C4-2B (cell line): Measurements from ENCODE around the gene ZNF385A.
A peak's percentile ranks its signal among the peaks of the same experiment; 100 is the strongest.

Experiments used
- H3K27ac ChIP-seq: fragments of 450-650 bp; 2 replicates; pipeline ENCODE4 v1.5.1; 2017
- ZFX ChIP-seq: fragments of 450-650 bp; IDR thresholded peaks from 2 replicates; pipeline ENCODE4 v1.6.1; 2017
- TF ChIP-seq, protein P1 (sequence below): fragments of 450-650 bp; conservative IDR thresholded peaks from 2 replicates; pipeline ENCODE4 v1.5.1; 2017; ENCODE audit warnings: mild to moderate bottlenecking

Gene ZNF385A

DNA sequence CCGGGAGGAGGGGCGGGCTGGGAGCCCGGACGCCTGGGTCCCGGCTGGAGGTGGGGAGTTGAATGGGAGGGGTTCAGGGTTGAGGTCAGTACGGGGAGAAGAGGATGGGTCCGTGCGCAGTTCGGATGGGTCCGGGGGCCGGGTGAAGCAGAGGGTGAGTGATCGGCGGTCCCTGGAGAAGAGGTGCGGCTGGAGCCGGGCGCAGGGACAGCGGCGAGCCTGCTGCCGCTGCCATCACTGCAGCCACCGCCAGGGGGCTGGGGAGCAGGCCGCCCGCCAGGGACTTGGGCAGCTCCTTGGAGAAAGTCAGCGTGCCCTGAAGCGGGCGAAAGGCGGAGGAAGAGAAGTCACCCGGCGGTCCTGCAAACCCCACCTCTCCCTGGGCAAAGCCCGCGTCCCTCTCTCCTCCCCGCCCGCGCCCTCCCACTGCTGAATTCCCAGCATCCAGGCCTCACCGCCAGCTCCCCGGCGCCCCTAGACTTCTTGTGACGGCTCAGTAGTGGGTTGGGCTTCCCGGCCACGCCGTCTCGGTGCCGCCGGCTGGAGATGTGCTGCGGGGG lies 14.3 kb downstream of the ZNF385A start:
- no peak for TF ChIP-seq ZFX
- TF ChIP-seq, protein P1, sequence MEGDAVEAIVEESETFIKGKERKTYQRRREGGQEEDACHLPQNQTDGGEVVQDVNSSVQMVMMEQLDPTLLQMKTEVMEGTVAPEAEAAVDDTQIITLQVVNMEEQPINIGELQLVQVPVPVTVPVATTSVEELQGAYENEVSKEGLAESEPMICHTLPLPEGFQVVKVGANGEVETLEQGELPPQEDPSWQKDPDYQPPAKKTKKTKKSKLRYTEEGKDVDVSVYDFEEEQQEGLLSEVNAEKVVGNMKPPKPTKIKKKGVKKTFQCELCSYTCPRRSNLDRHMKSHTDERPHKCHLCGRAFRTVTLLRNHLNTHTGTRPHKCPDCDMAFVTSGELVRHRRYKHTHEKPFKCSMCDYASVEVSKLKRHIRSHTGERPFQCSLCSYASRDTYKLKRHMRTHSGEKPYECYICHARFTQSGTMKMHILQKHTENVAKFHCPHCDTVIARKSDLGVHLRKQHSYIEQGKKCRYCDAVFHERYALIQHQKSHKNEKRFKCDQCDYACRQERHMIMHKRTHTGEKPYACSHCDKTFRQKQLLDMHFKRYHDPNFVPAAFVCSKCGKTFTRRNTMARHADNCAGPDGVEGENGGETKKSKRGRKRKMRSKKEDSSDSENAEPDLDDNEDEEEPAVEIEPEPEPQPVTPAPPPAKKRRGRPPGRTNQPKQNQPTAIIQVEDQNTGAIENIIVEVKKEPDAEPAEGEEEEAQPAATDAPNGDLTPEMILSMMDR, result peak; percentile 92
- H3K27ac ChIP-seq, result no peak overlapping the region

DNA sequence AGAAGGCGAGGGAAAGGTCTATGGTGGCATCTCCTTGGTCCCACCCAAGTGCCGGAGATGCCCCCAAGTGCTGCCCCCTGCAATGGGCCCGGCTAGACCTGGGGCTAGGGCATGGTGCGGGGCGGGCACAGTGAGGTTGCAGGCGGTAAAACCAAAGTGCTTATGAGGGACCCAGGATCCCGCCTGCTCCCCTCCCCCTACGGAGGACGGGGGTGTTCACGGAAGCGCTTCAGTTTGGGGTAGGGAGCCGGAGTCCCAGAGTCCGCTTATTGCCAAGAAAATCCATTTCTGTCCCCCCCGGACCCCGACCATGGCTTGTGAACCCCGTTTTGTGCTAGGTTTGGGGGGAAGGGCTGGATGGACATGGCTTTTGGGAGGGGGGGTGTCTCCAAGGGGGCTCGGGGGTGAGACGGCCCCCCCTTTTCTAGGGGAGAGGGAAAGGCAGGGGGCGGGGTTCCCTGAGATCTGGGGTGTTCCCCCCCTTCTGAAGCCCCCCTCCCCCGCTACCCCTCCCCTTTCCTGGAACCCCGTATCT lies 14.9 kb downstream of the ZNF385A start:
- no peak overlapping the region for H3K27ac ChIP-seq
- no peak for TF ChIP-seq ZFX
- TF ChIP-seq, protein P1, result no peak

DNA sequence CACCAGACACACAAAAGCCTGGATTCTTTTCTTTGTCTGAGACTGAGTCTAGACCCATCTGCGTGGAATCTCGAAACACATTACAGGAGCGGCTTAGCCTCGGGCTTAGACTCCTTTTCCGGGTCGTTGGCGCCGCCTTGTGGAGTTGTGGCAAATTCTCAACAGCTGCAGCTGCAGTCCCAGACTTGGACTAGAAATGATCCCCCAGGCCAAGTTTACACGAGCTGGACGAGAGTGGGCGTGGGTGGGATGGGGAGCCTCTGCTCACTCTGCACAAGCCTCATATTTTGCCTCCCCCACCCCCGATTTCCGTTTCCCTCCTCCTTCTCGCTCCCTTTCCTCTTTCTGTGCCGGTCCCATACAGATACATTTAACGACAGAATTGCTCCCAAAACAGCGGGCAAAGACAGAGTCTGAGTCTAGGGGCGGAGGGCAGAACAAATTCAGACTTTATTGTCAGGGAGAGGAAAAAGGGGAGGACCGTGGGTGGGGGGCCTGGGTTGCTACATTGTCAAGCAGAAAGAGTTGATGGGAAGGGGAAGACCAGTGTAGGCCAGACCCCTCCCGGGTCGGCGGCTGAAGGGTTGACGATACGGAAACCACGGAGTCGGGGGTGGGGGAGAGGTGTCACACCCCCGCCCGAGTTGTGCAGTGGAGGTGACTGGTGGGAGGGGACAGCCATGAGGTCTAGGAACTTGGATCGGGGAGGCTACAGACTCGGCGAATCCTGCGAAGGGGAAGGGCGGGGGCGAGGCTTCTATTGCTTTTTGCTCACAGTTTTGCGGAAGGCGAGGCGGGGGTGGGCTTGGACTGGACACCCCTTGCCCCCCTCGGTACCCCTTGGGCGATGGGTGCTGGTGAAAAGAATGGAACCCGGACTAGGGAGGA lies 15.6 kb downstream of the ZNF385A start:
- H3K27ac ChIP-seq, result no peak overlapping the region
- TF ChIP-seq, protein P1, result peak; percentile 94
- no peak for TF ChIP-seq ZFX

DNA sequence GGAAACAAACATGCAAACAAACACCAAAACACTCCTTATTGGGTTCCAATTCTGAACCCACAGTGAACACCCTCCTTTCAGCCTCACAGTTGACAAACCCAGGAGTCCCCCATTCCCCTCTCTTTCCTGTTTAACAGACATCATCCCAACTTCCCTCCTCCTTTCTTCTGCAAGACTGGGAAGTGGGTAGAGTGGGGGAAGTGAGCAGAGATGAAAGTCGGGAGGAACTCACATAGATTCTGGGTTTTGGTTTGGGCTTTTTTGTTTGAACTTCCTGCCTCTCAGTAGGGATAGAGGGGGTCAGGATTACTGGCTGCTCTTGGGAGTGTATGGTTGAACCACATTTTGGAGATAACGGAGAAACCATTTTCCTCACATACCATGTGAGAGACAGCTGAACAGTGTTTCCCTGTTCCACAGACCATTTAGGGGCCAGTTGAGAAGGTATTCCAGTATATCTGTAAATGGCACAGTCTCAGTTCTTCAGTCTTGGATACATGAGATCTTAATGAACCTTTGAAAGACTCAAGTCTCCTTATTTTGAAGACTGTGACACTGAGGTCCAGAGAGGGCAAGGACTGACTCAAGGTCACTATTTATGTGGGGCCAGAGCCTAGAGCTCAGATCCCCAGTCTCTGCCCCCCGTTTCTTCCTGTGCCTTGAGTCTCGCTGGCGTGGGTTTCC lies 16.4 kb downstream of the ZNF385A start:
- H3K27ac ChIP-seq, result no peak overlapping the region
- TF ChIP-seq, protein P1, result no peak
- TF ChIP-seq ZFX, result no peak

DNA sequence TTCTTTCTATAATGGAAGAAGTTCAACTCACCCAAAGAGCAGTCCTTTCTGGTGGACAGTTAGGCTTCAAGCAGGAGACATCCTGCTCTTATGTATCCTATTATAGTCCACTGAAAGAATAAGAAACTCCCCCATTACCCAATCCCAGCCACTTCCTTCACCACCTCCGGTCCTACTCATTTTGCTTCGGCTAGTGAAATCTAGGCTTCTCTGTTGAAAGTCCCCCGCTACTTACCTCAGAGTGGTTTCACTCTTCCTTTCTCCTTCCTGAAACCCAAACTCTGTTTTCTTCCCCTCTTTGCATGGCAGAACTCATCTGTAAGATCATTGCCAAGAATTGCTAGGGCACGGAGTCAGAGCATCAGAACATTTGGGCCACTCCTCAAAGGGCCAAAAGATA lies 20.1 kb downstream of the ZNF385A start, which contains the start of gene GPR84:
Gene GPR84 (minus strand): TSS at position 74 of the 400 bp plus-strand sequence. CDS start 635 bp downstream, outside the sequence.
- TF ChIP-seq, protein P1, result no peak
- no peak for TF ChIP-seq ZFX
- H3K27ac ChIP-seq, result no peak within 1 kb of the TSS

DNA sequence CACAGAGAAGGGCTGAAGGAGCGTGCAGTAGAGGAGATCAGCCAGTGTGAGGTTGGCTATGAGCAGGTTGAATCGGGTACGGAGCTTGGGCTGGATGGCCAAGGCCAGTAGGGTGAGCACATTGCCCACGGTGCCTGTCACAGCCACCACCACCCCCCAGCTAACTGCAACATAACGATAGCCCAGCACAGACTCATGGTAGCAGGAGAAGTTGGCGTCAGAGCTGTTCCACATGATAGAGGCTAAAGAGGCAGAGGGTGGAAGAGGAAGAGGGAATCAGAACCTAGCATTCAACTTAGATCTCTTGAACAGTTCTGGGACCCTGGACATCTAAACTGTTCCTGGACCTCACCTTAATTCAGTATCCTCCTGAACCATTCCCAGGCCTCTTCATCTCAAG lies 20.9 kb downstream of the ZNF385A start:
- H3K27ac ChIP-seq, result no peak overlapping the region
- TF ChIP-seq, protein P1, result no peak
- no peak for TF ChIP-seq ZFX
